ENCODE data around the gene ANXA4.

DNA sequence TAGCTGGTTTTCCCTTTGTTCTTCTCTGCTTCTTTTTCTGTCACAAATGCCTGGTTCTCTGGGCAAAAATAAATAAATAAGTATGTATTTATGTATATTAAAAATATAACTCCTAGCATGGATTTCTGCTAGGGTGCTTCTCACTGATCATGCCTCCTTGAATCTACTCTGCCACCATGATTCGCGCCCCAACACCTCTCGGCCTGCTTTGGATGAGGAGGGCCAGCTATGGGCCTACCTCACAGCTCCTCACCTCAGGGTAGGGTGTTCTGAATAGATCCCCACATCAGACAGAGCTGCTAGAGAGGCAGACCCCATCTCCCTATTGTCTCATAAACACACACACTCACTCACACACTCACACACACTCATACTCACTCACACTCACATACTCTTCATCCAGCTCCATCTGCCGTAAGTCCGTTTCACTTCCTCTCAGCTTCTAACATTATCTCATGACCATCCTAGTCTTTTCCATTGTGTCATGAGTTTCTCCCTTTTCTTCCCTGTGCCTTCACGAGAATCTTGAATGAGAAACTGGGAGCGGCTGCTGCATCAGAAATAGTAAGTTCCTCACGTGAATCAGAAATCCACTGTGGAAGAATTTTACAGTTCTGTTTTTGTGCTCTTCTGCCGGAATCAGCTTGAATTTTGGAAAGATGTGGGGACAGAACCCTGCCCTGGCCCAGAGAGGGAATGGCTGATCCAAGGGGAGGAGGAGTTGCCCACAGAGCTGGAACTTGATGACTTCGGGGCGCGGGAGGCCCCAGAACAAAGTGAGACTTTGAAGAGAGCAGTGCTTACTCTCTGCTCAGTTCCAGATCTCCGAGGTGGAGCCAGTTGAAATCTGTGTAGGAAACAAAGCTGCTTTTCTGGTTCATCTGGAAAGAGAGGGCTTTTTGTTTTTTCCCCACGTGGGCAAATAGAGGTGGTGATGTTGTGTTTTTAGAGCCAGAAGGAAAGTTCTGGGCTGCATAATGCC is 20.9 kb downstream of the ANXA4 start:
- TF ChIP-seq, protein P1, sequence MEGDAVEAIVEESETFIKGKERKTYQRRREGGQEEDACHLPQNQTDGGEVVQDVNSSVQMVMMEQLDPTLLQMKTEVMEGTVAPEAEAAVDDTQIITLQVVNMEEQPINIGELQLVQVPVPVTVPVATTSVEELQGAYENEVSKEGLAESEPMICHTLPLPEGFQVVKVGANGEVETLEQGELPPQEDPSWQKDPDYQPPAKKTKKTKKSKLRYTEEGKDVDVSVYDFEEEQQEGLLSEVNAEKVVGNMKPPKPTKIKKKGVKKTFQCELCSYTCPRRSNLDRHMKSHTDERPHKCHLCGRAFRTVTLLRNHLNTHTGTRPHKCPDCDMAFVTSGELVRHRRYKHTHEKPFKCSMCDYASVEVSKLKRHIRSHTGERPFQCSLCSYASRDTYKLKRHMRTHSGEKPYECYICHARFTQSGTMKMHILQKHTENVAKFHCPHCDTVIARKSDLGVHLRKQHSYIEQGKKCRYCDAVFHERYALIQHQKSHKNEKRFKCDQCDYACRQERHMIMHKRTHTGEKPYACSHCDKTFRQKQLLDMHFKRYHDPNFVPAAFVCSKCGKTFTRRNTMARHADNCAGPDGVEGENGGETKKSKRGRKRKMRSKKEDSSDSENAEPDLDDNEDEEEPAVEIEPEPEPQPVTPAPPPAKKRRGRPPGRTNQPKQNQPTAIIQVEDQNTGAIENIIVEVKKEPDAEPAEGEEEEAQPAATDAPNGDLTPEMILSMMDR (IDR thresholded peaks at IDR 0.05) = no peak
- TF ChIP-seq EZH2 (IDR thresholded peaks at IDR 0.05) = no peak
- no peak for TF ChIP-seq EZH2phosphoT487 (IDR thresholded peaks at IDR 0.05)
